ENCODE results near the gene DPP9.

- TF ChIP-seq POLR2AphosphoS5 (IDR thresholded peaks at IDR 0.05; ENCODE audit: borderline replicate concordance, low read depth, low read length) (no peak), EZH2 (IDR thresholded peaks at IDR 0.05) (no peak)
Observed at GRCh38 chr19:4660993-4661392, 62.6 kb downstream of the DPP9 start.

Measured in SK-N-MC (cell line).